Measurements from ENCODE around the gene PRELID3B.

PRELID3B gene

GRCh38 chr20:59082981-59083380 lies 40.4 kb upstream of the PRELID3B start:
- H3K4me3 ChIP-seq (ENCODE audit: low read length) = no peak overlapping the region
- H3K9me3 ChIP-seq (ENCODE audit: insufficient read depth, low read length) = no peaks in the 10 kb centered on the region
- TF ChIP-seq CTCF (IDR thresholded peaks at IDR 0.05; ENCODE audit: low read depth, low read length) (no peak), EZH2phosphoT487 (IDR thresholded peaks at IDR 0.05; ENCODE audit: low read depth) (no peak)
- no peak overlapping the region for H2AFZ ChIP-seq (ENCODE audit: low read depth, low read length)
- no peak overlapping the region for H3K27ac ChIP-seq (ENCODE audit: low read length)
- no peak overlapping the region for H3K9ac ChIP-seq (ENCODE audit: low read length)
- H3K36me3 ChIP-seq (replicated peaks; ENCODE audit: low read depth, low read length) = no peaks in the 10 kb centered on the region
- no peak overlapping the region for H3K4me2 ChIP-seq (ENCODE audit: low read length)
- peaks cover 8% of the 10 kb centered on the region for H3K4me1 ChIP-seq (ENCODE audit: low read length)
- no peaks in the 10 kb centered on the region for H3K79me2 ChIP-seq (ENCODE audit: low read length)
- no peaks in the 10 kb centered on the region for H4K20me1 ChIP-seq (ENCODE audit: insufficient read depth, low read length)
- H3K27me3 ChIP-seq (ENCODE audit: low read depth, low read length) = peaks cover 76% of the 10 kb centered on the region

DNA sequence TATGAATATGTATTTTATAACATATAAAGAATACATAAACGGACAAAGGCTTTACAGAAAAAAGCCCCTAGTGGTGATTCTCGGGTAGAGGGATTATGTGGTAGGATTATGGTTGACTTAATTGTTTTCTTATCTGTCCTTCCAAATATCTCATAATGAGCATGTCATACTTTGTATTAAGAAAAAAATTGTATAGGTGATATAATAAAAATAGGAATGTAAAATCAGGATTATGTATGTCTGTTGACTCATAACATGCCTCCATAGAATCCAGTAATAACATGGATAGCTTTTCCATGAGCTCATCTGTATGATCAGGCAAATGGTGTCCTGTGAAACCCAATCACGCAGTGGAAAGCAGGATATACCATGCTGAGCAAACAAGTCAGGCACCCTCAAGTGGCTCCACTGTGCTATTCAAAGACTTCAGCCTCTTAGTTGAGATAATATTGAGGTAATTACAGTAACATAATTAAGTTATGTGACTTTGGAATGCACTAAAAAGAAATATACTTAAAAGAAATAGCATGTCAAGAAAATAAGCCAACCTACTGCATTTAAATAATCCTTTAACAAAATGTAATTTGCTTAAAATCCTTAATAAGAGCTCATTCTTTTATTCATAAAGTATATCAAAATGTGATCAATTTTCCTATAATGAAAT lies 39.6 kb upstream of the PRELID3B start:
- H3K4me1 ChIP-seq (ENCODE audit: low read length) = peaks cover 12% of the 10 kb centered on the region
- no peaks in the 10 kb centered on the region for H4K20me1 ChIP-seq (ENCODE audit: insufficient read depth, low read length)
- no peak overlapping the region for H3K27ac ChIP-seq (ENCODE audit: low read length)
- no peak overlapping the region for H3K4me2 ChIP-seq (ENCODE audit: low read length)
- no peaks in the 10 kb centered on the region for H3K36me3 ChIP-seq (replicated peaks; ENCODE audit: low read depth, low read length)
- H2AFZ ChIP-seq (ENCODE audit: low read depth, low read length) = no peak overlapping the region
- H3K9ac ChIP-seq (ENCODE audit: low read length) = no peak overlapping the region
- H3K9me3 ChIP-seq (ENCODE audit: insufficient read depth, low read length) = no peaks in the 10 kb centered on the region
- H3K4me3 ChIP-seq (ENCODE audit: low read length) = no peak overlapping the region
- H3K79me2 ChIP-seq (ENCODE audit: low read length) = no peaks in the 10 kb centered on the region
- H3K27me3 ChIP-seq (ENCODE audit: low read depth, low read length) = peaks cover 84% of the 10 kb centered on the region
- peak; percentile 46 for TF ChIP-seq CTCF (IDR thresholded peaks at IDR 0.05; ENCODE audit: low read depth, low read length)
- TF ChIP-seq EZH2phosphoT487 (IDR thresholded peaks at IDR 0.05; ENCODE audit: low read depth) = no peak

DNA sequence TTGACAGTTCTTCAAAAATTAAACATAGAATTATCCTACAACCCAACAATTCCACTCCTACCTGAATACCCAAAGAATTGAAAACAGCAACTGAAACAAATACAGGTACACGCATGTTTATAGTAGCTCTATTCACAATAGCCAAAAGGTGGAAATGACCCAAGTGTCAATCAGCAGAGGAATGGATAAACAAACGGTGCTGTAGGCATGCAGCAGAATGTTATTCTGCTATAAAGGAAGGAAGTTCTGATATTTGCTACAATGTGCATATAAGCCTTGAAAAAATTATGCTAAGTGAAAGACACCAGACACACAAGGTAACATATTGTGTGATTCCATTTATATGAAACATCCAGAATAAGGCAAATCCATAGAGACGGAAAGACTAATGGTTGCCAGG lies 38.5 kb upstream of the PRELID3B start:
- no peaks in the 10 kb centered on the region for H3K79me2 ChIP-seq (ENCODE audit: low read length)
- no peak overlapping the region for H3K4me2 ChIP-seq (ENCODE audit: low read length)
- no peak overlapping the region for H3K9ac ChIP-seq (ENCODE audit: low read length)
- no peak overlapping the region for H3K27ac ChIP-seq (ENCODE audit: low read length)
- H3K36me3 ChIP-seq (replicated peaks; ENCODE audit: low read depth, low read length) = no peaks in the 10 kb centered on the region
- H4K20me1 ChIP-seq (ENCODE audit: insufficient read depth, low read length) = no peaks in the 10 kb centered on the region
- TF ChIP-seq CTCF (IDR thresholded peaks at IDR 0.05; ENCODE audit: low read depth, low read length) (no peak), EZH2phosphoT487 (IDR thresholded peaks at IDR 0.05; ENCODE audit: low read depth) (no peak)
- H3K4me3 ChIP-seq (ENCODE audit: low read length) = no peak overlapping the region
- H3K9me3 ChIP-seq (ENCODE audit: insufficient read depth, low read length) = no peaks in the 10 kb centered on the region
- H3K27me3 ChIP-seq (ENCODE audit: low read depth, low read length) = peaks cover 84% of the 10 kb centered on the region
- H2AFZ ChIP-seq (ENCODE audit: low read depth, low read length) = no peak overlapping the region
- H3K4me1 ChIP-seq (ENCODE audit: low read length) = peaks cover 15% of the 10 kb centered on the region

DNA sequence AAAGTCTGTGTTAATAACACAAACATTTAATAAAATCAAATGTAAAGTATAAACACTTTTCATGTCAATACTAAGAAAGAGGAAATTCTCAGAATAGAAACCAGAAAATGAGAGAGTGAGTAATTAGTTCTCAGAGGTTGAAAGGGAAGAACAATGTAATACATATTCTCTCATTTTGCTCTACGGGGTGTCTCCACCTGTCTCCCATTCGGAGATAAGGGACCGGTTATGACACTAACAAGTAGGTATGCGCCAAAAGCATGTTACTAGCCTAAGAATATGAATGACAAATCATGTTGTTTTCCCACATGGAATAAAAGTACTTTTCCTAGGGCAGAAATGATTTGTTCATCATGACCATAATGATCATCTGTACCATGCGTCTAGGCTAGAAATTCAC lies 35.6 kb upstream of the PRELID3B start:
- H3K27me3 ChIP-seq (ENCODE audit: low read depth, low read length) = peaks cover 88% of the 10 kb centered on the region
- H3K79me2 ChIP-seq (ENCODE audit: low read length) = no peaks in the 10 kb centered on the region
- H3K4me3 ChIP-seq (ENCODE audit: low read length) = no peak overlapping the region
- no peaks in the 10 kb centered on the region for H3K36me3 ChIP-seq (replicated peaks; ENCODE audit: low read depth, low read length)
- no peaks in the 10 kb centered on the region for H4K20me1 ChIP-seq (ENCODE audit: insufficient read depth, low read length)
- H3K9me3 ChIP-seq (ENCODE audit: insufficient read depth, low read length) = no peaks in the 10 kb centered on the region
- H3K4me2 ChIP-seq (ENCODE audit: low read length) = peak overlapping the region; percentile 43
- H3K4me1 ChIP-seq (ENCODE audit: low read length) = peaks cover 30% of the 10 kb centered on the region
- H3K9ac ChIP-seq (ENCODE audit: low read length) = no peak overlapping the region
- no peak overlapping the region for H2AFZ ChIP-seq (ENCODE audit: low read depth, low read length)
- TF ChIP-seq EZH2phosphoT487 (IDR thresholded peaks at IDR 0.05; ENCODE audit: low read depth) (no peak), CTCF (IDR thresholded peaks at IDR 0.05; ENCODE audit: low read depth, low read length) (no peak)
- H3K27ac ChIP-seq (ENCODE audit: low read length) = no peak overlapping the region

Measured in OCI-LY3 (cell line).